DMS153 (cell line): ENCODE results near the gene ABHD12.
A peak's percentile ranks its signal among the peaks of the same experiment; 100 is the strongest.
"Not testable (repeated sequence)": the region's sequence is repeated elsewhere in the genome, so short reads cannot be mapped to it uniquely, and the experiment has no call there.

Source experiments
- DNase-seq: peaks from one replicate; lab custom pipeline; 2025; lab: John Stamatoyannopoulos, UW

ABHD12 gene

GRCh38 chr20:25353747-25354705, 36.6 kb downstream of the ABHD12 start:
- no peak for DNase-seq

GRCh38 chr20:25353353-25353746, 37.3 kb downstream of the ABHD12 start:
- no peak for DNase-seq

- DNase-seq, result no peak
Measured at GRCh38 chr20:25352746-25353145, 37.9 kb downstream of the ABHD12 start.

- DNase-seq, result no peak
Measured at GRCh38 chr20:25351024-25351360, 39.6 kb downstream of the ABHD12 start.

GRCh38 chr20:25346349-25346748, 44.3 kb downstream of the ABHD12 start:
- DNase-seq, result no peak

- DNase-seq, result no peak
Measured at GRCh38 chr20:25345721-25346120, 44.9 kb downstream of the ABHD12 start.

- no peak for DNase-seq
Measured at GRCh38 chr20:25344634-25345033, 46.0 kb downstream of the ABHD12 start.

- peak; percentile 38 for DNase-seq
Measured at GRCh38 chr20:25341716-25342680, 48.6 kb downstream of the ABHD12 start.

- no peak for DNase-seq
Measured at GRCh38 chr20:25340380-25340779, 50.3 kb downstream of the ABHD12 start.

GRCh38 chr20:25339608-25340007, 51.0 kb downstream of the ABHD12 start:
- DNase-seq, result no peak

- DNase-seq, result no peak
Measured at GRCh38 chr20:25338112-25339023, 52.3 kb downstream of the ABHD12 start.

- no peak for DNase-seq
Measured at GRCh38 chr20:25336561-25337422, 53.8 kb downstream of the ABHD12 start.

- not testable (repeated sequence) for DNase-seq
Measured at GRCh38 chr20:25334972-25335371, 55.7 kb downstream of the ABHD12 start.

- DNase-seq, result no peak
Measured at GRCh38 chr20:25328954-25329498, 61.6 kb downstream of the ABHD12 start.

- DNase-seq, result no peak
Measured at GRCh38 chr20:25327521-25328235, 63.0 kb downstream of the ABHD12 start.

- no peak for DNase-seq
Measured at GRCh38 chr20:25325997-25326396, 64.6 kb downstream of the ABHD12 start.

- no peak for DNase-seq
Measured at GRCh38 chr20:25325073-25325472, 65.6 kb downstream of the ABHD12 start.

GRCh38 chr20:25324412-25324811, 66.2 kb downstream of the ABHD12 start:
- no peak for DNase-seq

- DNase-seq, result no peak
Measured at GRCh38 chr20:25323496-25324246, 67.0 kb downstream of the ABHD12 start.
